Sigmoid colon (tissue), 7 donors: ENCODE results near the gene KCNT1. TPM values are rescaled to one million over a fixed set of nuclear protein-coding genes. Genes with fewer than 3 reads are reported as not detected.

Source experiments
- DNase-seq: peaks from one replicate; pipeline ENCODE4 v3.0.0-alpha.2; 2019
- H3K27ac ChIP-seq, 4 donors: fragments of 200-600 bp; sonication (generic); one replicate each; pipeline ENCODE4 v1.5.1; 2016 to 2019; ENCODE audit warnings: mild to moderate bottlenecking in 1 of 4
- H3K27me3 ChIP-seq, 3 donors: fragments of 200-600 bp; sonication (generic); one replicate each; pipeline ENCODE4 v1.5.1; 2019; ENCODE audit warnings: mild to moderate bottlenecking in 1 of 3
- H3K36me3 ChIP-seq, 4 donors: fragments of 200-600 bp; sonication (generic); one replicate each; pipeline ENCODE4 v1.5.1; 2016 to 2019
- H3K4me1 ChIP-seq, 4 donors: fragments of 200-600 bp; sonication (generic); one replicate each; pipeline ENCODE4 v1.5.1; 2017 to 2019
- H3K4me3 ChIP-seq, 4 donors: fragments of 200-600 bp; sonication (generic); one replicate each; pipeline ENCODE4 v1.5.1; 2017 to 2019; ENCODE audit warnings: mild to moderate bottlenecking in 2 of 4, moderate library complexity in 1 of 4
- H3K9me3 ChIP-seq, 4 donors: fragments of 200-600 bp in 3 of 4; sonication (generic) in 3 of 4; one replicate each; pipeline versions ENCODE4 v1.5.1 to v1.6.1; 2013 to 2019
- CTCF ChIP-seq, 4 experiments: fragments of 450-650 bp in 3 of 4; fragments of 200-600 bp in 1 of 4; IDR thresholded peaks; one replicate each; pipeline ENCODE4 v1.5.1; 2016 to 2019; ENCODE audit warnings: antibody characterized with exemption in 4 of 4, mild to moderate bottlenecking in 3 of 4, moderate library complexity in 2 of 4
- EP300 ChIP-seq, 4 donors: sonication (generic); formaldehyde crosslinking; IDR thresholded peaks; one replicate each; pipeline ENCODE4 v1.6.1; 2017; ENCODE audit warnings: antibody characterized with exemption in 4 of 4
- POLR2A ChIP-seq, 2 donors: fragments of 450-650 bp; IDR thresholded peaks; one replicate each; pipeline ENCODE4 v1.6.1; 2016; ENCODE audit warnings: antibody characterized with exemption in 2 of 2, mild to moderate bottlenecking in 2 of 2, moderate library complexity in 2 of 2
- POLR2AphosphoS5 ChIP-seq, 4 donors: sonication (generic); formaldehyde crosslinking; IDR thresholded peaks; one replicate each; pipeline ENCODE4 v1.6.1; 2017; ENCODE audit warnings: antibody characterized with exemption in 4 of 4
- WGBS, 2 donors: extraction: QIAGEN DNeasy Blood & Tissue Kit; methylation state at CpG; one replicate each; pipeline ENCODE4 v1.1.7; 2013; 5-methylcytosine and 5-hydroxymethylcytosine counted together
- intact Hi-C: fragments of 100-400 bp; cut with DNase I; formaldehyde crosslinking; loops from one replicate; pipeline ENCODE4 v1.15.1; 2023
- polyA plus RNA-seq, 3 donors: library from polyadenylated mRNA; stranded (reverse); fragments of 200-250 nt; gene quantifications; one replicate each; pipeline ENCODE4 v1.2.3, GENCODE V29; 2013
- total RNA-seq, 4 donors: library from RNA; depleted of rRNA; stranded (reverse); fragments of >200 nt; gene quantifications; one replicate each; pipeline ENCODE4 v1.1.0, GENCODE V29; 2016
- donor health status: healthy with polysubstance abuse.
- donor health status: Bipolar disorder and iron deficiency.
- donor health status: healthy.

KCNT1 gene
- total and polyA plus RNA-seq, 7 donors = 0.23 to 0.95 (median 0.32) TPM; not detected in 3

- peaks cover 0 to 38% (median 0%) of the 10 kb centered on the region in 3 donors for H3K27me3 ChIP-seq
These were observed 26.6 kb downstream of the KCNT1 start for GRCh38 chr9:135728436-135729110.

GRCh38 chr9:135729480-135729879 is 27.5 kb downstream of the KCNT1 start:
- H3K4me3 ChIP-seq = no peak overlapping the region
- no peak overlapping the region for H3K27ac ChIP-seq
- 77 to 84% methylated on average over 13 of the region's 13 CpGs for WGBS, 2 donors
- no peak for DNase-seq
- H3K27me3 ChIP-seq = peaks cover 0 to 41% (median 0%) of the 10 kb centered on the region in 3 donors
- TF ChIP-seq POLR2A (IDR thresholded peaks at IDR 0.05) = no peak
- no peak for TF ChIP-seq POLR2AphosphoS5 (IDR thresholded peaks at IDR 0.05)
- no peak for TF ChIP-seq EP300 (IDR thresholded peaks at IDR 0.05)
- TF ChIP-seq CTCF (IDR thresholded peaks at IDR 0.05) = no peak
- no peaks in the 10 kb centered on the region for H3K36me3 ChIP-seq
- H3K4me1 ChIP-seq = no peaks in the 10 kb centered on the region
- H3K9me3 ChIP-seq = peaks cover 0 to 5% (median 4%) of the 10 kb centered on the region in 4 donors
- intact Hi-C loops = no loop called here

More at GRCh38 chr9:135728436-135729110, 26.6 kb downstream of the KCNT1 start:
- intact Hi-C loops = no loop called here
- Histone ChIP-seq H3K36me3 (no peaks in the 10 kb centered on the region), H3K4me1 (no peaks in the 10 kb centered on the region), H3K4me3 (no peak overlapping the region), H3K9me3 (peaks cover 0 to 5% (median 4%) of the 10 kb centered on the region in 4 donors), H3K27ac (no peak overlapping the region)
- TF ChIP-seq EP300 (IDR thresholded peaks at IDR 0.05) = no peak
- TF ChIP-seq CTCF (IDR thresholded peaks at IDR 0.05) = no peak
- no peak for DNase-seq
- 62 to 65% methylated on average over 18 of the region's 18 CpGs for WGBS, 2 donors

GRCh38 chr9:135731454-135731853 is 29.5 kb downstream of the KCNT1 start:
- no peak overlapping the region for H3K4me3 ChIP-seq
- no peak overlapping the region for H3K27ac ChIP-seq
- peaks cover 0 to 5% (median 4%) of the 10 kb centered on the region in 4 donors for H3K9me3 ChIP-seq
- H3K36me3 ChIP-seq = no peaks in the 10 kb centered on the region
- WGBS, 2 donors = 93 to 95% methylated on average over 12 of the region's 12 CpGs
- TF ChIP-seq CTCF (IDR thresholded peaks at IDR 0.05) (no peak), EP300 (IDR thresholded peaks at IDR 0.05) (no peak), POLR2A (IDR thresholded peaks at IDR 0.05) (no peak), POLR2AphosphoS5 (IDR thresholded peaks at IDR 0.05) (no peak)
- intact Hi-C loops = no loop called here
- no peaks in the 10 kb centered on the region for H3K4me1 ChIP-seq
- peaks cover 4 to 42% (median 15%) of the 10 kb centered on the region in 3 donors for H3K27me3 ChIP-seq
- DNase-seq = no peak

- no peak for DNase-seq
- Histone ChIP-seq H3K27ac (no peak overlapping the region), H3K9me3 (peaks cover 0 to 5% (median 4%) of the 10 kb centered on the region in 4 donors), H3K4me1 (no peaks in the 10 kb centered on the region), H3K4me3 (no peak overlapping the region), H3K36me3 (no peaks in the 10 kb centered on the region), H3K27me3 (peaks cover 4 to 48% (median 24%) of the 10 kb centered on the region in 3 donors)
- no peak for TF ChIP-seq POLR2AphosphoS5 (IDR thresholded peaks at IDR 0.05)
- TF ChIP-seq CTCF (IDR thresholded peaks at IDR 0.05) = no peak
- TF ChIP-seq POLR2A (IDR thresholded peaks at IDR 0.05) = no peak
- no peak for TF ChIP-seq EP300 (IDR thresholded peaks at IDR 0.05)
- WGBS, 2 donors = 18 to 57% methylated on average over 6 of the region's 6 CpGs
- intact Hi-C loops = no loop called here
These were observed 30.7 kb downstream of the KCNT1 start for GRCh38 chr9:135732569-135733257.
